ENCODE results near the gene STAT2. TPM values are rescaled to one million over a fixed set of nuclear protein-coding genes. Genes with fewer than 3 reads are reported as not detected.

The STAT2 gene
- total and polyA plus RNA-seq, 5 donors from 2014 or later, result 67.9 to 190 (median 85.2) TPM

DNA sequence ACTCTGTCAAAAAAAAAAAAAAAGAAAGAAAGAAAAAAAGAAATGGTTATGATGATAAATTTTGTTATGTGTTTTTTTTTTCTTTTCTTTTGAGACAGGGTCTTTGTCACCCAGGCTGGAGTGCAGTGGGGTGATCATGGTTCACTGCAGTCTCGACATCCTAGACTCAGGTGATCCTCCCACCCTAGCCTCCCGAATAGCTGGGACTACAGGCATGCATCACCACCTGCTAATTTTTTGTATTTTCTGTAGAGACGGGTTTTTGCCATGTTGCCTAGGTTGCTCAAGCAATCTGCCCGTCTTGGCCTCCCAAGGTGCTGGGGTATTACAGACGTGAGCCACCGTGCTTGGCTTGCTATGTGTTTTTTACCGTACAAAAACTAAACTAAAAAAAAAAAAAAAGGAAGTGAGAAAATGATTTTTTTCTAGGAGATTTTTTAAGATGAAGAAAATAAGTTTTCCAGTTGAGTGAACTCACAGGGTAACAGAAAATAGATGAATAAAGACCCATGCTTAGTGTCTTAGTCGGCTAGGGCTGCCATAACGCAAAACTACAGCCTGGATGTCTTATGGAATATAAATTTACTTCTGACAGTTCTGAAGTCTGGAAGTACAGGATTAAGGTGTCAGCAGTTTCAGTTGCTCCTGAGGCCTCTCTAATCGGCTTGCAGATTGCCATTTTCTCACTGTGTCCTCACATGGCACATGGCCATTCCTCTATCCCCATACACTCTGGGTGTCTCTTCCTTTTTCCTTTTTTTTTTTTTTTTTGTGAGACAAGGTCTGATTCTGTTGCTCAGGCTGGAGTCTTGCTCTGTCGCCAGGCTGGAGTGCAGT, 15.9 kb upstream of the STAT2 start:
- no peak for DNase-seq
- no peak overlapping the region for H3K27ac ChIP-seq (ENCODE audit: insufficient read depth, low read length, poor library complexity, severe bottlenecking)

DNA sequence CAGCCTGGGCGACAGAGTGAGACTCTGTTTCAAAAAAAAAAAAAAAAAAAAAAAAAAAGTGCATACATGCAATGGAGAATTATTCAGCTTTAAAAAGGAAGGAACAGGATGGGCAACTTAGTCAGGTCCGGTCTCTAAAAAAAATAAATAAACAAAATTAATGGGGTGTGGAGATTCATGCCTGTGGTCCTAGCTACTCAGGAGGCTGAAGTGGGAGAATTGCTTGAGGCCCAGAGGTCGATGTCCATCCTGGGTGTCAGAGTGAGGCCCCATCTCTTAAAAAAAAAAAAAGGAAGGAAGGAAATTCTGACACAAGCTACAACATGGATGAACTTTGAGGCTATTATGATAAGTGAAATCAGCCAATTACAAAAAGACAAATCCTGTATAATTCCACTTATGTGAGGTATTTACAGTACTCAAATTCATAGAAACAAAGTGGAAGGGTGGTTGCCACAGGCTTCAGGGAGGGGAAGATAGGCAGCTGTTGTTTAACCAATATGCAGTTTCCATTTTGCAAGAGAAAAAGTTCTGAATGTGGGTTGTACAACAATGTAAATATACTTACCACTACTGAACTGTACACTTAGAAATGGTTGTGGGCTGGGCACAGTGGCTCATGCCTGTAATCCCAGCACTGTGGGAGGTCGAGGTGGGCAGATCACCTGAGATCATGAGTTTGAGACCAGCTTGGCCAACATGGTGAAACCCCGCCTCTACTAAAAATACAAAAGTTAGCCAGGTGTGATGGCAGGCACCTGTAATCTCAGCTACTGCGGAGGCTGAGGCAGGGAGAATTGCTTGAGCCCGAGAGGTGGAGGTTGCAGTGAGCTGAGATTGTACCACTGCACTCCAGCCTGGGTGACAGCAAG, 15.1 kb upstream of the STAT2 start:
- DNase-seq, result no peak
- Mint-ChIP-seq H3K27ac (no peak overlapping the region), H3K4me1 (no peaks in the 10 kb centered on the region), H3K4me3 (no peak overlapping the region), H3K9me3 (peaks cover 0 to 5% (median 0%) of the 10 kb centered on the region in 7 donors), H3K27me3 (peaks cover 35% of the 10 kb centered on the region), H3K36me3 (no peaks in the 10 kb centered on the region)
- no peak overlapping the region for H3K27ac ChIP-seq (ENCODE audit: insufficient read depth, low read length, poor library complexity, severe bottlenecking)
- no peak for ATAC-seq (ENCODE audit: low read depth in 2 of 2)
- no peaks in the 10 kb centered on the region for H3K9me3 ChIP-seq (ENCODE audit: control insufficient read depth in 2 of 2, low read length in 2 of 2)
- no peak overlapping the region for H3K4me3 ChIP-seq (ENCODE audit: low read depth, low read length)
- H3K36me3 ChIP-seq (ENCODE audit: control insufficient read depth, insufficient read depth, low read length), result no peaks in the 10 kb centered on the region
- peaks cover 3% of the 10 kb centered on the region for H3K27me3 ChIP-seq (ENCODE audit: control insufficient read depth, insufficient read depth, low read length)
- no peaks in the 10 kb centered on the region for H3K4me1 ChIP-seq (ENCODE audit: control insufficient read depth, insufficient read depth, low read length, poor library complexity, severe bottlenecking)

More for the DNA sequence above, 15.9 kb upstream of the STAT2 start:
- no peaks in the 10 kb centered on the region for H3K4me1 Mint-ChIP-seq
- H3K4me3 Mint-ChIP-seq, result no peak overlapping the region
- H3K4me3 ChIP-seq (ENCODE audit: low read depth, low read length), result no peak overlapping the region
- no peaks in the 10 kb centered on the region for H3K4me1 ChIP-seq (ENCODE audit: control insufficient read depth, insufficient read depth, low read length, poor library complexity, severe bottlenecking)
- H3K27ac Mint-ChIP-seq, result no peak overlapping the region
- H3K9me3 Mint-ChIP-seq, result peaks cover 0 to 5% (median 0%) of the 10 kb centered on the region in 7 donors
- H3K27me3 ChIP-seq (ENCODE audit: control insufficient read depth, insufficient read depth, low read length), result peaks cover 3% of the 10 kb centered on the region
- H3K36me3 Mint-ChIP-seq, result no peaks in the 10 kb centered on the region
- peak in 1 of 2 donors; percentile 14 for ATAC-seq (ENCODE audit: low read depth in 2 of 2)
- H3K9me3 ChIP-seq (ENCODE audit: control insufficient read depth in 2 of 2, low read length in 2 of 2), result no peaks in the 10 kb centered on the region
- H3K36me3 ChIP-seq (ENCODE audit: control insufficient read depth, insufficient read depth, low read length), result no peaks in the 10 kb centered on the region
- peaks cover 35% of the 10 kb centered on the region for H3K27me3 Mint-ChIP-seq

DNA sequence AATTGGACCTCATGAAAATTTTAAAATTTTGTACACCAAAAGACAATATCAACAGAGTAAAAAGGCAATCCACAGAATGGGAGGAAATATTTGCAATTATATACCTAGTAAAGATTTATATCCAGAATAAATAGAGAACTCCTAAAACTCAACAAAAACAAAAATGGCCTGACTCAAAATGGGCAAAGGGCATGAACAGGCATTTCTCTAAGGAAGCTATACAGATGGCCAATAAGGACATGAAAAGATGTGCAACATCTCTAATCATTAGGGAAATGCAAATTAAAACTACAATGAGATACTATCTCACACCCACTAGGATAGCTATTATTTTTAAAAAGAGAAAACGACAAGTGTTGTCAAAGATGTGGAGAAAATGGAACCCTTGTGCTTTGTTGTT, 13.6 kb upstream of the STAT2 start:
- no peaks in the 10 kb centered on the region for H3K4me1 Mint-ChIP-seq
- Histone ChIP-seq H3K36me3 (ENCODE audit: control insufficient read depth, insufficient read depth, low read length) (no peaks in the 10 kb centered on the region), H3K9me3 (ENCODE audit: control insufficient read depth in 2 of 2, low read length in 2 of 2) (no peaks in the 10 kb centered on the region), H3K4me3 (ENCODE audit: low read depth, low read length) (no peak overlapping the region), H3K4me1 (ENCODE audit: control insufficient read depth, insufficient read depth, low read length, poor library complexity, severe bottlenecking) (no peaks in the 10 kb centered on the region), H3K27me3 (ENCODE audit: control insufficient read depth, insufficient read depth, low read length) (peaks cover 3% of the 10 kb centered on the region), H3K27ac (ENCODE audit: insufficient read depth, low read length, poor library complexity, severe bottlenecking) (no peak overlapping the region)
- peaks cover 0 to 5% (median 0%) of the 10 kb centered on the region in 7 donors for H3K9me3 Mint-ChIP-seq
- peaks cover 43% of the 10 kb centered on the region for H3K27me3 Mint-ChIP-seq
- ATAC-seq (ENCODE audit: low read depth in 2 of 2) (no peak), DNase-seq (no peak)
- no peak overlapping the region for H3K4me3 Mint-ChIP-seq
- no peak overlapping the region for H3K27ac Mint-ChIP-seq
- H3K36me3 Mint-ChIP-seq, result no peaks in the 10 kb centered on the region

DNA sequence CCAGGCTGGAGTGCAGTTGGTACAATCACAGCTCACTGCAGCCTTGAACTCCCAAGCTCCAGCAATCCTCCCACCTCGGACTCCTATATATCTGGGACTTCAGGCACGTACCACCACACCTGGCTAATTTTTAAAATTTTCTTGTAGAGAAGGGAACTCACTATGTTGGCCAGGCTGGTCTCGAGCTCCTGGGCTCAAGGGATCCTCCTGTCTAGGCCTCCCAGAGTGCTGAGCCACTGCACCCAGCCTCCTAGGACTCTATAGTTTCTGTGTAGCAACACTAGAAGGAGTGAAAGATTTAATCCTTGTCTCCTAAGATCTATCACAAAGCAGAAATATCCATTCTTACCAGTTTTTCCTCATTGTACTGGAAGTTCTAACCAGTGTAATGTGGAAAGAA, 7.0 kb upstream of the STAT2 start:
- peak overlapping the region in 1 of 4 donors; percentile 27 for H3K4me3 Mint-ChIP-seq
- Histone ChIP-seq H3K4me1 (ENCODE audit: control insufficient read depth, insufficient read depth, low read length, poor library complexity, severe bottlenecking) (no peaks in the 10 kb centered on the region), H3K4me3 (ENCODE audit: low read depth, low read length) (no peak overlapping the region), H3K27ac (ENCODE audit: insufficient read depth, low read length, poor library complexity, severe bottlenecking) (no peak overlapping the region), H3K36me3 (ENCODE audit: control insufficient read depth, insufficient read depth, low read length) (no peaks in the 10 kb centered on the region), H3K27me3 (ENCODE audit: control insufficient read depth, insufficient read depth, low read length) (no peaks in the 10 kb centered on the region), H3K9me3 (ENCODE audit: control insufficient read depth in 2 of 2, low read length in 2 of 2) (no peaks in the 10 kb centered on the region)
- H3K4me1 Mint-ChIP-seq, result peaks cover 0 to 1% (median 0%) of the 10 kb centered on the region in 4 donors
- H3K27me3 Mint-ChIP-seq, result peaks cover 16% of the 10 kb centered on the region
- ATAC-seq (ENCODE audit: low read depth in 2 of 2), result no peak
- H3K9me3 Mint-ChIP-seq, result no peaks in the 10 kb centered on the region
- H3K36me3 Mint-ChIP-seq, result no peaks in the 10 kb centered on the region
- no peak for DNase-seq
- H3K27ac Mint-ChIP-seq, result no peak overlapping the region

DNA sequence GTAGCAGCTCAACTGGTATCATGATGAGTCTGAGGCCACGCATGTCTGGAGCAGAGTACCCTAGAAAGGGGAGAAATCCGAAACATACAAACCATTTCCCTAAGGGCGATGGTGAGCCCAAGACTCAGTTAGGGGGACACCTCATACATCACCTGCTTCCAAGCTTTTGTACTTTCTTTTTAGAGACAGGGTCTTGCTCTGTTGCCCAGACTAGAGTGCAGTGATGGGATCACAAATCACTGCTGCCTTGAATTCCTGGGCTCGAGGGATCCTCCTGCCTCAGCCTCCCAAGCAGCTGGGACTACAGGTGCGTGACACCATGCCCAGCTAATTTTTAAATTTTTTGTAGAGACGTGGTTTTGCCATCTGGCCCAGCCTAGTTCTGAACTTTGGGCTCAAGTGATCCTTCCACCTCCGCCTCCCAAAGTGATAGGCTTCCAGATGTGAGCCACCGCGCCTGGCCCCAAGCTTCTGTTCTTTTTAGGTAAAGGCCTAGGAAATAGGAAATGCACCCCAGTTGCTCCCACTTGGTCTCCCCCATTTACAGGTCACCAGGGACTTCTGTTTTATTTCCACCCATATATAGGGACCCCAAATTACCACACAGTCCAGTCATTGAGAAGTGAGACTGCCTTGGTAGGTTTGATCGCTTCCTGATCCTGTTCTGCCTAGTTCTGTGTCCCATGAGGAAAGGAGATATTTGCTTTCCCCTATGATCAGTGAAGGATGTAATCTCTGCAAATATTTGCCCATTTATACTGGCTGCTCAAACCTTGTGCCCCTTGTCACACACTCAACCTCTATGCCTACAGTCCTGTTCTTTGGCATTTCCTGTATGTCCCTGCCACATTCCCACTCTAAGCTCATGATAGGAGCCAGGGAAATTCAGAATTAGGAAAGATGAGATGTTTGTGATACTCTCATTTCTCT, 2.5 kb upstream of the STAT2 start, which contains the start of gene APOF:
APOF (minus strand) TSS at position 728 of the 930 bp plus-strand sequence; CDS start at position 616, 112 bp downstream.
- Histone ChIP-seq H3K4me3 (ENCODE audit: low read depth, low read length) (no peak within 1 kb of the TSS), H3K27ac (ENCODE audit: insufficient read depth, low read length, poor library complexity, severe bottlenecking) (no peak within 1 kb of the TSS), H3K9me3 (ENCODE audit: control insufficient read depth in 2 of 2, low read length in 2 of 2) (no peaks in the 10 kb centered on the region), H3K36me3 (ENCODE audit: control insufficient read depth, insufficient read depth, low read length) (no peaks in the 10 kb centered on the region), H3K27me3 (ENCODE audit: control insufficient read depth, insufficient read depth, low read length) (no peaks in the 10 kb centered on the region), H3K4me1 (ENCODE audit: control insufficient read depth, insufficient read depth, low read length, poor library complexity, severe bottlenecking) (peaks cover 26% of the 10 kb centered on the region)
- no peaks in the 10 kb centered on the region for H3K27me3 Mint-ChIP-seq
- H3K9me3 Mint-ChIP-seq, result no peaks in the 10 kb centered on the region
- no peaks in the 10 kb centered on the region for H3K36me3 Mint-ChIP-seq
- H3K4me1 Mint-ChIP-seq, result peaks cover 0 to 36% (median 23%) of the 10 kb centered on the region in 4 donors
- no peak for DNase-seq
- peak within 1 kb of the TSS; percentile 91 to 97 (median 94) for H3K4me3 Mint-ChIP-seq
- no peak for ATAC-seq (ENCODE audit: low read depth in 2 of 2)
- peak within 1 kb of the TSS in 1 of 3 donors; percentile 31 for H3K27ac Mint-ChIP-seq

DNA sequence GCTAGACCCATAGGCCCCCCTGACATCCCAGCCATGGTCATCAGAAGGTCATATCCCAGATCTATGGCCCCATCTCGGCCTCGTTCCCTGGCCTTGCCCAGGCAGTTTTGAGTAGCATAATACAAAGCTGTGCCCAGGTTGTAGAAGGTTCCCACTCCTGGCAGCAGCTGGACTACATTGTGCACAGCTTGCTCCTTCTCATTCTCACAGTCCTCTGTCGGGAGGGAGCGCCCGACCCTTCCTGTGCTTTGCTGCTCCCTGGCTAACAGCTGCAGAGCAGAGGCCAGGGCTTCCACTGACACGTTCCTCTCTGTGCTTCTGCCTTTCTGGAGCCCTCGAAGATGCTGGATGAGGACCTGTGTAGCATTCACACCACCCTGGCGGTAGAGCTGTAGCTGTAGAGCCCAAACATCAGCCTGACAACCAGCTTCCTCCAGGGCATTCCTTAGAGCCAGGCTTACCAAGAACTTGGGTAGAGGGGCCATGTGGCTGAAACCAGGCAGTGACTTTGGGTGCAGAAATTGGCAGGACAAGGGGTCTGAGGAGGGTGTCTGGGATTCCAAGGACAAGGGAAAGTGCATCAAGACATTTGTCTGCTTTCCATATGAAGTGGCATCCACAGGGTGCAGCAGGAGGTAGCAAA, 1.7 kb upstream of the STAT2 start:
- Histone ChIP-seq H3K4me1 (ENCODE audit: control insufficient read depth, insufficient read depth, low read length, poor library complexity, severe bottlenecking) (peaks cover 26% of the 10 kb centered on the region), H3K27ac (ENCODE audit: insufficient read depth, low read length, poor library complexity, severe bottlenecking) (no peak overlapping the region), H3K36me3 (ENCODE audit: control insufficient read depth, insufficient read depth, low read length) (peaks cover under 1% of the 10 kb centered on the region), H3K9me3 (ENCODE audit: control insufficient read depth in 2 of 2, low read length in 2 of 2) (no peaks in the 10 kb centered on the region), H3K27me3 (ENCODE audit: control insufficient read depth, insufficient read depth, low read length) (no peaks in the 10 kb centered on the region), H3K4me3 (ENCODE audit: low read depth, low read length) (peak overlapping the region; percentile 88)
- Mint-ChIP-seq H3K4me3 (peak overlapping the region; percentile 91 to 97 (median 94)), H3K27me3 (no peaks in the 10 kb centered on the region), H3K4me1 (peaks cover 0 to 36% (median 23%) of the 10 kb centered on the region in 4 donors), H3K27ac (peak overlapping the region; percentile 93 to 98 (median 96)), H3K36me3 (no peaks in the 10 kb centered on the region), H3K9me3 (no peaks in the 10 kb centered on the region)
- no peak for DNase-seq
- ATAC-seq (ENCODE audit: low read depth in 2 of 2), result no peak
